Trophoblast cell (in vitro differentiated cells and primary cell): ENCODE results near the gene PAX8.

Source experiments
- DNase-seq, 2 donors: peaks; one replicate each; pipeline ENCODE4 v3.0.0-alpha.2; 2016
- H2AFZ ChIP-seq: 2 replicates; pipeline ENCODE4 v1.6.1; 2013; ENCODE audit warnings: low read length, moderate library complexity, mild to moderate bottlenecking; ENCODE audit not compliant: insufficient read depth, poor library complexity
- H2AK5ac ChIP-seq: 2 replicates; pipeline ENCODE4 v1.6.1; 2013; ENCODE audit warnings: mild to moderate bottlenecking, low read length
- H2BK120ac ChIP-seq: 2 replicates; pipeline ENCODE4 v1.6.1; 2013; ENCODE audit warnings: low read length, mild to moderate bottlenecking, moderate library complexity; ENCODE audit not compliant: insufficient read depth, poor library complexity
- H2BK12ac ChIP-seq: 2 replicates; pipeline ENCODE4 v1.6.1; 2013; ENCODE audit warnings: mild to moderate bottlenecking, low read length, moderate library complexity
- H2BK5ac ChIP-seq: 2 replicates; pipeline ENCODE4 v1.6.1; 2013; ENCODE audit warnings: low read length, low read depth, moderate library complexity, mild to moderate bottlenecking; ENCODE audit not compliant: poor library complexity
- H3K14ac ChIP-seq: 2 replicates; pipeline ENCODE4 v1.6.1; 2013; ENCODE audit warnings: mild to moderate bottlenecking, low read length
- H3K18ac ChIP-seq: 2 replicates; pipeline ENCODE4 v1.6.1; 2013; ENCODE audit warnings: mild to moderate bottlenecking, low read length
- H3K23ac ChIP-seq: 2 replicates; pipeline ENCODE4 v1.6.1; 2013; ENCODE audit warnings: low read length
- H3K27ac ChIP-seq: 2 replicates; pipeline ENCODE4 v1.5.1; 2013; ENCODE audit warnings: low read depth, mild to moderate bottlenecking, inconsistent platforms, low read length, moderate library complexity
- H3K27me3 ChIP-seq: 2 replicates; pipeline ENCODE4 v1.6.1; 2013; ENCODE audit warnings: inconsistent platforms, mild to moderate bottlenecking, low read length, moderate library complexity; ENCODE audit not compliant: insufficient read depth
- H3K36me3 ChIP-seq, 2 experiments: 1 replicate in 1 of 2; 2 replicates in 1 of 2; pipeline ENCODE4 v1.6.1; 2013; ENCODE audit warnings: low read length in 2 of 2, mild to moderate bottlenecking in 2 of 2, moderate library complexity in 1 of 2; ENCODE audit not compliant: insufficient read depth in 2 of 2, control insufficient read depth in 1 of 2
- H3K4ac ChIP-seq: 2 replicates; pipeline ENCODE4 v1.6.1; 2013; ENCODE audit warnings: low read depth, mild to moderate bottlenecking, low read length, moderate library complexity
- H3K4me1 ChIP-seq, 2 experiments: 1 replicate in 1 of 2; 2 replicates in 1 of 2; pipeline ENCODE4 v1.6.1; 2013; ENCODE audit warnings: low read length in 2 of 2, mild to moderate bottlenecking in 2 of 2, moderate library complexity in 1 of 2; ENCODE audit not compliant: insufficient read depth in 2 of 2, control insufficient read depth in 1 of 2
- H3K4me2 ChIP-seq: 2 replicates; pipeline ENCODE4 v1.6.1; 2013; ENCODE audit warnings: inconsistent platforms, mild to moderate bottlenecking, low read length, moderate library complexity
- H3K4me3 ChIP-seq: 2 replicates; pipeline ENCODE4 v1.5.1; 2013; ENCODE audit warnings: mild to moderate bottlenecking, low read depth, low read length, inconsistent platforms
- H3K79me1 ChIP-seq: one replicate; pipeline ENCODE4 v1.6.1; 2013; ENCODE audit warnings: low read length
- H3K79me2 ChIP-seq: 2 replicates; pipeline ENCODE4 v1.6.1; 2013; ENCODE audit warnings: low read length, mild to moderate bottlenecking; ENCODE audit not compliant: control insufficient read depth, insufficient read depth, poor library complexity
- H3K9ac ChIP-seq: 2 replicates; pipeline ENCODE4 v1.6.1; 2013; ENCODE audit warnings: mild to moderate bottlenecking, low read length
- H3K9me3 ChIP-seq: 2 replicates; pipeline ENCODE4 v1.6.1; 2013; ENCODE audit warnings: low read depth, mild to moderate bottlenecking, control low read depth, inconsistent platforms, low read length; ENCODE audit not compliant: insufficient read depth
- H4K12ac ChIP-seq: 2 replicates; pipeline ENCODE4 v1.6.1; 2013; ENCODE audit warnings: low read depth, mild to moderate bottlenecking, low read length, moderate library complexity
- H4K8ac ChIP-seq: 2 replicates; pipeline ENCODE4 v1.6.1; 2013; ENCODE audit warnings: low read depth, mild to moderate bottlenecking, low read length, moderate library complexity
- H4K91ac ChIP-seq: one replicate; pipeline ENCODE4 v1.6.1; 2013; ENCODE audit warnings: low read depth, mild to moderate bottlenecking, low read length, moderate library complexity
- WGBS: extraction: QIAGEN DNeasy Blood & Tissue Kit; methylation state at CpG from one replicate; pipeline ENCODE4 v1.1.7; 2013; ENCODE audit warnings: missing lambda C conversion rate; ENCODE audit not compliant: insufficient read length, insufficient coverage; ENCODE audit errors: extremely low coverage; 5-methylcytosine and 5-hydroxymethylcytosine counted together

Gene PAX8

GRCh38 chr2:113202305-113203216, 76.2 kb downstream of the PAX8 start:
- DNase-seq, result no peak
- H3K4me2 ChIP-seq, result no peak overlapping the region
- H3K4ac ChIP-seq, result no peak overlapping the region
- H3K4me1 ChIP-seq, result peaks cover 3% of the 10 kb centered on the region in 2 experiments
- peaks cover 16 to 20% of the 10 kb centered on the region in 2 experiments for H3K36me3 ChIP-seq
- no peaks in the 10 kb centered on the region for H3K27me3 ChIP-seq
- H2AFZ ChIP-seq, result no peak overlapping the region
- H3K79me2 ChIP-seq, result peaks cover 5% of the 10 kb centered on the region
- H2BK120ac ChIP-seq, result no peak overlapping the region
- no peak overlapping the region for H3K18ac ChIP-seq
- H4K8ac ChIP-seq, result no peak overlapping the region
- WGBS, result no CpG with 5 or more reads among the region's 13 CpGs
- H2BK5ac ChIP-seq, result no peak overlapping the region
- no peak overlapping the region for H3K9ac ChIP-seq
- no peak overlapping the region for H3K23ac ChIP-seq
- no peak overlapping the region for H3K27ac ChIP-seq
- H3K9me3 ChIP-seq, result no peaks in the 10 kb centered on the region
- no peak overlapping the region for H4K91ac ChIP-seq
- H4K12ac ChIP-seq, result no peak overlapping the region
- no peak overlapping the region for H2BK12ac ChIP-seq
- no peak overlapping the region for H2AK5ac ChIP-seq
- H3K4me3 ChIP-seq, result no peak overlapping the region
- peaks cover 6% of the 10 kb centered on the region for H3K79me1 ChIP-seq
- no peak overlapping the region for H3K14ac ChIP-seq

- no CpG with 5 or more reads among the region's 8 CpGs for WGBS
- Histone ChIP-seq H2AK5ac (no peak overlapping the region), H3K4me3 (no peak overlapping the region), H3K18ac (no peak overlapping the region), H2BK5ac (no peak overlapping the region), H4K91ac (no peak overlapping the region), H3K4ac (no peak overlapping the region), H3K27ac (no peak overlapping the region), H3K23ac (no peak overlapping the region), H3K79me1 (peaks cover 6% of the 10 kb centered on the region), H2BK12ac (no peak overlapping the region), H4K8ac (no peak overlapping the region), H2AFZ (no peak overlapping the region), H3K9me3 (no peaks in the 10 kb centered on the region), H3K4me1 (peaks cover 3% of the 10 kb centered on the region in 2 experiments), H3K27me3 (no peaks in the 10 kb centered on the region), H2BK120ac (no peak overlapping the region), H3K9ac (no peak overlapping the region), H3K4me2 (no peak overlapping the region), H3K79me2 (peaks cover 5% of the 10 kb centered on the region), H4K12ac (no peak overlapping the region), H3K36me3 (peaks cover 19 to 20% of the 10 kb centered on the region in 2 experiments), H3K14ac (no peak overlapping the region)
- no peak for DNase-seq
Measured at GRCh38 chr2:113201496-113202304, 77.0 kb downstream of the PAX8 start.

- peaks cover 3% of the 10 kb centered on the region in 2 experiments for H3K4me1 ChIP-seq
- H4K8ac ChIP-seq, result no peak overlapping the region
- no CpG with 5 or more reads among the region's 17 CpGs for WGBS
Measured at GRCh38 chr2:113200736-113201490, 77.8 kb downstream of the PAX8 start.

GRCh38 chr2:113200236-113200635, 78.5 kb downstream of the PAX8 start:
- H3K4me1 ChIP-seq, result peaks cover 3% of the 10 kb centered on the region in 2 experiments
- H4K12ac ChIP-seq, result no peak overlapping the region
- no peak overlapping the region for H3K18ac ChIP-seq
- no peak overlapping the region for H3K23ac ChIP-seq
- no peak overlapping the region for H2BK5ac ChIP-seq
- no peak overlapping the region for H2AK5ac ChIP-seq
- H2AFZ ChIP-seq, result no peak overlapping the region
- peaks cover 5% of the 10 kb centered on the region for H3K79me2 ChIP-seq
- H3K4me2 ChIP-seq, result no peak overlapping the region
- H2BK12ac ChIP-seq, result no peak overlapping the region
- H3K4ac ChIP-seq, result no peak overlapping the region
- no peak overlapping the region for H4K8ac ChIP-seq
- H3K36me3 ChIP-seq, result peaks cover 23 to 25% of the 10 kb centered on the region in 2 experiments
- no peak overlapping the region for H2BK120ac ChIP-seq
- H3K27me3 ChIP-seq, result no peaks in the 10 kb centered on the region
- no CpG with 5 or more reads among the region's 4 CpGs for WGBS
- no peak overlapping the region for H4K91ac ChIP-seq
- no peak overlapping the region for H3K9ac ChIP-seq
- peaks cover 6% of the 10 kb centered on the region for H3K79me1 ChIP-seq
- H3K14ac ChIP-seq, result no peak overlapping the region
- no peak for DNase-seq
- no peak overlapping the region for H3K27ac ChIP-seq
- peaks cover 4% of the 10 kb centered on the region for H3K9me3 ChIP-seq
- no peak overlapping the region for H3K4me3 ChIP-seq

More at GRCh38 chr2:113200736-113201490, 77.8 kb downstream of the PAX8 start:
- no peak overlapping the region for H3K9ac ChIP-seq
- H2BK120ac ChIP-seq, result no peak overlapping the region
- no peak overlapping the region for H2BK5ac ChIP-seq
- no peak overlapping the region for H3K14ac ChIP-seq
- no peak overlapping the region for H3K23ac ChIP-seq
- no peaks in the 10 kb centered on the region for H3K9me3 ChIP-seq
- no peak overlapping the region for H3K27ac ChIP-seq
- H3K36me3 ChIP-seq, result peaks cover 23 to 24% of the 10 kb centered on the region in 2 experiments
- no peak overlapping the region for H4K91ac ChIP-seq
- H3K27me3 ChIP-seq, result no peaks in the 10 kb centered on the region
- H2AK5ac ChIP-seq, result no peak overlapping the region
- H3K18ac ChIP-seq, result no peak overlapping the region
- DNase-seq, result no peak
- H2BK12ac ChIP-seq, result no peak overlapping the region
- peaks cover 5% of the 10 kb centered on the region for H3K79me2 ChIP-seq
- H3K79me1 ChIP-seq, result peaks cover 6% of the 10 kb centered on the region
- H2AFZ ChIP-seq, result no peak overlapping the region
- H3K4ac ChIP-seq, result no peak overlapping the region
- no peak overlapping the region for H3K4me2 ChIP-seq
- H4K12ac ChIP-seq, result no peak overlapping the region
- no peak overlapping the region for H3K4me3 ChIP-seq
